ENCODE measurements around the gene KAZN. TPM values are rescaled to one million over a fixed set of nuclear protein-coding genes. Genes with fewer than 3 reads are reported as not detected.

Gene KAZN
- polyA plus RNA-seq, 1 donor (not counting 4 experiments of a cell fraction or from before 2014, with no cell fraction given) = 5.9 TPM

- Histone ChIP-seq H3K27ac (ENCODE audit: control insufficient read depth, insufficient read depth, low read length) (no peak overlapping the region), H3K79me2 (ENCODE audit: control insufficient read depth, insufficient read depth, low read length) (peaks cover 33% of the 10 kb centered on the region), H3K9me1 (ENCODE audit: control insufficient read depth, extremely low read depth, insufficient read depth, low read length) (no peaks in the 10 kb centered on the region), H4K20me1 (ENCODE audit: control insufficient read depth, extremely low read depth, insufficient read depth, low read length) (peaks cover 3% of the 10 kb centered on the region), H2AFZ (ENCODE audit: control insufficient read depth, low read length) (no peak overlapping the region), H3K27me3 (ENCODE audit: control insufficient read depth, extremely low read depth, insufficient read depth, low read length) (no peaks in the 10 kb centered on the region), H3K9ac (ENCODE audit: control insufficient read depth, extremely low read depth, insufficient read depth, low read length) (no peak overlapping the region), H3K36me3 (ENCODE audit: control insufficient read depth in 2 of 2, extremely low read depth in 1 of 2, insufficient read depth in 2 of 2, low read length in 2 of 2) (peaks cover 0 to 8% of the 10 kb centered on the region in 2 experiments), H3K9me3 (ENCODE audit: control insufficient read depth, low read depth, low read length) (no peaks in the 10 kb centered on the region), H3K4me3 (ENCODE audit: control insufficient read depth in 2 of 3, extremely low read depth in 1 of 3, insufficient read depth in 2 of 3, low read depth in 1 of 3, low read length in 3 of 3) (no peak overlapping the region), H3K4me1 (ENCODE audit: control insufficient read depth, extremely low read depth, insufficient read depth, low read length) (peaks cover 9% of the 10 kb centered on the region), H3K4me2 (ENCODE audit: control insufficient read depth, extremely low read depth, insufficient read depth, low read depth, low read length) (no peak overlapping the region)
- dilution Hi-C loops (cut with MboI; ENCODE audit: extremely low pct_ligation_motif_present, low sequenced_read_pairs) = no loop called here
- no peak for DNase-seq (ENCODE audit: low read depth, low spot score)
- peak; percentile 36 for FAIRE-seq
- TF ChIP-seq CTCF (optimal IDR thresholded peaks at IDR 0.05 in 1 of 3, IDR thresholded peaks at IDR 0.05 in 1 of 3, conservative IDR thresholded peaks at IDR 0.05 in 1 of 3; ENCODE audit: extremely low read depth in 1 of 3, insufficient read depth in 2 of 3, low read length in 3 of 3) = no peak
- TF ChIP-seq EZH2 (IDR thresholded peaks at IDR 0.05; ENCODE audit: low read length) = no peak
These were observed 356.9 kb downstream of the KAZN start for GRCh38 chr1:14955402-14955801.

- no peak overlapping the region for H2AFZ ChIP-seq (ENCODE audit: control insufficient read depth, low read length)
- H3K9me1 ChIP-seq (ENCODE audit: control insufficient read depth, extremely low read depth, insufficient read depth, low read length) = no peaks in the 10 kb centered on the region
- TF ChIP-seq EZH2 (IDR thresholded peaks at IDR 0.05; ENCODE audit: low read length) (no peak), CTCF (optimal IDR thresholded peaks at IDR 0.05 in 1 of 3, IDR thresholded peaks at IDR 0.05 in 1 of 3, conservative IDR thresholded peaks at IDR 0.05 in 1 of 3; ENCODE audit: extremely low read depth in 1 of 3, insufficient read depth in 2 of 3, low read length in 3 of 3) (no peak)
- H3K36me3 ChIP-seq (ENCODE audit: control insufficient read depth in 2 of 2, extremely low read depth in 1 of 2, insufficient read depth in 2 of 2, low read length in 2 of 2) = peaks cover 3 to 12% of the 10 kb centered on the region in 2 experiments
- no peak overlapping the region for H3K9ac ChIP-seq (ENCODE audit: control insufficient read depth, extremely low read depth, insufficient read depth, low read length)
- FAIRE-seq = no peak
- peaks cover 9% of the 10 kb centered on the region for H3K4me1 ChIP-seq (ENCODE audit: control insufficient read depth, extremely low read depth, insufficient read depth, low read length)
- H3K27me3 ChIP-seq (ENCODE audit: control insufficient read depth, extremely low read depth, insufficient read depth, low read length) = no peaks in the 10 kb centered on the region
- H3K4me2 ChIP-seq (ENCODE audit: control insufficient read depth, extremely low read depth, insufficient read depth, low read depth, low read length) = no peak overlapping the region
- no peaks in the 10 kb centered on the region for H3K9me3 ChIP-seq (ENCODE audit: control insufficient read depth, low read depth, low read length)
- no peak overlapping the region for H3K27ac ChIP-seq (ENCODE audit: control insufficient read depth, insufficient read depth, low read length)
- DNase-seq (ENCODE audit: low read depth, low spot score) = no peak
- H3K4me3 ChIP-seq (ENCODE audit: control insufficient read depth in 2 of 3, extremely low read depth in 1 of 3, insufficient read depth in 2 of 3, low read depth in 1 of 3, low read length in 3 of 3) = no peak overlapping the region
- dilution Hi-C loops (cut with MboI; ENCODE audit: extremely low pct_ligation_motif_present, low sequenced_read_pairs) = no loop called here
- H3K79me2 ChIP-seq (ENCODE audit: control insufficient read depth, insufficient read depth, low read length) = peaks cover 31% of the 10 kb centered on the region
- H4K20me1 ChIP-seq (ENCODE audit: control insufficient read depth, extremely low read depth, insufficient read depth, low read length) = peaks cover 3% of the 10 kb centered on the region
These were observed 357.5 kb downstream of the KAZN start for GRCh38 chr1:14955976-14956375.
